ENCODE data around the gene SEPTIN2.
"Not testable (repeated sequence)": the region's sequence is repeated elsewhere in the genome, so short reads cannot be mapped to it uniquely, and the experiment has no call there.

Gene SEPTIN2

DNA sequence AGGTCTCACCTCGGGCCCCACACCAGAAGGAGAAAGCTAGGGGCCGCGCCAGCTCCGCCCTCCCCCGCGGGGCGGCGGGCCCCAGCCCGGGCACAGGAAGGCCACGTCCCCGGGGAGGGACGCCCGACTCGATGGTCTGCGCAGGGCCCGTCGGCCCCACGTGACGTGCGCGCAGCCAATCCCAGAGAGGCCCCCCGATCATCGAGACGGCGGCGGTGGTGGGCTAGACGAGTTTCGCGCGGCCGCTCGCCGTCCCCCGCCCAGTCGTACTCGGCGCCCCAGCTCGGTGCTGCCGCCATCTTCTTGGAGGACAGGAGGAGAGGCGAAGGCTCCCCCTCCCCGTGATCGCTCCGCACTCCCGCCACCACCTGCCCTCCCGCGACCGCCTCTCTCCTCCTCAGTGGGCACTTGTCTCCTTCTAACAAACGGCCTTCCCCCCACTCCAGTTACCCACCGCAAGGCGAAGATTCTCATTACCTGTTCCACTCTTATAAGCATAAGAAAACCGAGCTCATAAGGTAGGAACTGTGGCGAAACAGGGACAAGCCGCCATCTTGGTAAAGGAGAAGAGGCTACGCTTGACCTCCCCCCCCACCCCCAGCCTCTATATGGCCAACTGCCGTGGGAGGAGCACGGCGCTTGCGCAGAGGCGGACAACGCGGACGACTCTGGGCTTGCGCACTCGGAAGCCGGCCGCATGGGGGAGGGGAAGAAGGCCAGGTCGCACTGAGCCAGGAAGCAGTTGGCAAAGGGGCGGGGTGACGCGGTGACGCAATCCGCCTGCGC lies 439 bp upstream of the SEPTIN2 start, which contains the start of gene HDLBP:
HDLBP (minus strand) TSS at position 580 of the 786 bp plus-strand sequence. CDS start 48,803 bp downstream, outside the sequence.
- peak; percentile 100 for DNase-seq

DNA sequence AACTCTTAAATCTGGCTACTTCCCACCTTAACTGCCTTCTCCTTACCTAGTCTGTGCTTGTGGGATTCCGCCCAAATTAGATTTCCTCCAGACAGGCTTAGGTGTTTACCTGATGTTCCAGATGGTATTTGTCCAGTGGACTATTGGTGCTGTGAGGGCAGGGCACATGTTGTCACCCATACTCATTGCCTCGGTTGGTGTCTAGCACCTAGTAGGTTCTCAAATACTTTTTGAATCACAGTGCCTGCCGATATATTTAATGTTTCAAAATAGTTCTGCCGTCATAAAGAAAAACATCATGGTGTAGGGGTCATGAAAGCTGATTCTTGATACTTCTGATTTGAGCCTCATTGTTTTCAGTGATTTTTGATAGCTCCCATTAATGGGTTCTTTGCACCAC lies 1.1 kb downstream of the SEPTIN2 start:
- no peak for DNase-seq

DNA sequence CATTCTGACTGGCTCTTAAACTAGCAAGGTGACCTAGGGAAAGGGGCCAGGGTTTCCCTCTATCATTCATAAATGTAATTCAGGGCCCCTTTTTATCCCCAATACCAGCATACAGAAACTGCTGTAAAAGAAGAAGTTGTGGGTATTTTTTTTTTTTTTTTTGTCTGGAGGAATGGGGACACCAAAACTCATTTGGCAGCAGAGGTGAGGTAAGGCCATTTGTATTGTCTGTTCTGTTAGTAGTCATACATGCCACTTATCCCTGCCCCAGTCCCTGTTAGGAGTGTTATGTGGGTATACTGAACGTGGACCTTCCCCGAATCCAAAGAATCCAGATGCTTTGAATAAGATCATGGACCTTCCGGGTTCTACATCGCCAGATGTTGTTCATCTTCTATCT lies 1.7 kb downstream of the SEPTIN2 start:
- DNase-seq = no peak

DNA sequence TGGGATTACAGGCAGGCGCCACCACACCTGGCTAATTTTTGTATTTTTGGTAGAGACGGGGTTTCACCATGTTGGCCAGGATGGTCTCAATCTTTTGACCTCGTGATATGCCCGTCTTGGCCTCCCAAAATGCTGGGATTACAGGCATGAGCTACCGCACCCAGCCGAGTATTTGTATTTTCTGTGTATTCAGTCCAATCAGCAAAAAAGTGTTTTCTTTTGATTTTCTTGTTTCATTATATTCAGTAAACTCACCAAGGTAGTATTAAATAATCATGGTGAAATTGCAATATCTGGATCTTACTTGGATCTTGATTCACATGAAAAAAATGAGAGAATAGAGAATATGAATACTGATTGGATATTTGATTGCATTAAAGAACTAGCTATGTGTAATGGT lies 3.1 kb downstream of the SEPTIN2 start:
- DNase-seq = not testable (repeated sequence)

DNA sequence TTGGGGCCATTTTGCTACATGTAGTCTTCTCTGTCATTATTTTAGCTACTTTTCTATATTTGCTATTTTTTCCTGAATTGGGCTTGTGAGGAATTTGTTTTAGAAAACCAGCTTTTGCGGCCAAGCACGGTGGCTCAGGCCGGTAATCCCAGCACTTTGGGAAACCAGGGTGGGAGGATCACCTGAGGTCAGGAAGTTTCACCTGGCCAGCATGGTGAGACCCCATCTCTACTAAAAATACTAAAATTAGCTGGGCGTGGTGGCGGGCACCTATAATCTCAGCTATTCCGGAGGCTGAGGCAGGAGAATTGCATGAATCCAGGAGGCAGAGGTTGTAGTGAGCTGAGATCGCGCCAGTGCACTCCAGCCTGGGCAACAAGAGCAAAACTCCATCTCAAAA lies 4.7 kb downstream of the SEPTIN2 start:
- DNase-seq = no peak

DNA sequence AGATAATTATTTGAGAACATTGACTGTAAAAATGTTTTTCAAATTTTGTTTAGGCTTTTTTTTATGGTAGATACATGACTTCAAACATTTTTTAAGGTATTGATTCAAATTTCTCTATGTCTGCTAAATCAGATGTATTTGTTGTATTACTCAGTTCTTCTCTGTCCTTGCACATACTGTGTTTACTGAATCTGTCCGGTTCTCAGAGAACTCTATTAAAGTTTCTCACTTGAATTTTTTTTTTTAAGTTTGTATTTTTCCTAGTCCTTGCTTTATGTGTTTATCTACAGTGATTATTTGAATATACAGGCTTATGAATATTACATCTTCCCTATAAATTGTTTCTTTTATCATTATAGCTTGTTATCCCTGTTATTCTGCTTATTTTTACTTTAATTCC lies 5.3 kb downstream of the SEPTIN2 start:
- no peak for DNase-seq

DNA sequence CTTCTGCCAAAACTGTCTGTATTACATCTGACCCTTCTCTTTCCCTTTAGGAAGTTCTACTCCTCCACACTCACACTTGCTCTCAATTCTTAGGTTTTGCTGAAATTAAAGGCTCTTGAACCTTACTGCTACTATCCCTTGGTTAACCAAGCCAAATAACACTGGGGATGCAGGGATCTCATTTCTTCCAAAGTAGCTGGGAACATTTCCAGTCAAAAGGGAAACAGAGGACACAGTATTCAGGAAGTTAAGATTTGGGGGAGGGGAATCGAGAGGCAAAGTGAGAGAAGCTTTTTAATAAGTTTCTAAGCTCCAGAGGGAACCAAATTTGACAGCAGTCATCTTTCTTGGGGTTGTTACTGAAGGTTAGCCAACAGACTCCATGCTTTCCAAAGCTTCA lies 6.2 kb downstream of the SEPTIN2 start:
- no peak for DNase-seq

DNA sequence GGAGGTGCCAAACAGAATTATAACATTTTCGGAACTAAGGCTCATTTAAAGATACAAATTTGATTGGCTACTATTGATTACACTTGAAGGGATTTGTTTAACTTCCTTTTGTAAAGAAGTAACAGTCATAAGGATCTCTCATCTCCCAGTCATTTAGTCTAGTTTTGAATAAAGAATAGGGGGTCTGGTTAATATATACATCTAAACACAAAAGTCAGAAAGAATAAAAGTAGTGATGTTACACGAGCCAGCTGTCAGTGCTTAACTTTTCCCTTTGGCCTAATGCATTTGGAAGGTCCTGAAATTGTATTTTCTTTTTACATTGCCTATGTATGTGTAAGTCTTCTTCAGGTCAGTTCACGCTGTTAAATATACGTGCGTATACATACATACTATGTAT lies 8.1 kb downstream of the SEPTIN2 start:
- no peak for DNase-seq

DNA sequence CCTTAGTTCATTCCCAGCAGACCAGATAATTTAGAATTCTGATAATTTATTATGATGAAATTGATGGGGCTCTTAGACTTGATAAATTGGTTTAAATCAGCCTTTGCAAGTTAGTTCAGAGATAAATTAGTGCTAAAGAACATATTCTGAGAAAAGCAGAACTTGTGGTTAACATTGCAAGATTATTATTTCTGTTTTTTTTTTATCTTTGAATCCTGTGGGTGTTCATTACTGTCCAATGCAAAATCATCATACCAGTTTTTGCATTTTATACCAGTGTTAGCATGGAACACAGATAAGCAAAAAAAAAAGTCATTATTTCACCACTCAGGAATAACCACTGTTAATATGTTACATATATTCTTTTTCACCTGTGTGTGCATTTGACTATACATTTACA lies 9.1 kb downstream of the SEPTIN2 start:
- DNase-seq = no peak

DNA sequence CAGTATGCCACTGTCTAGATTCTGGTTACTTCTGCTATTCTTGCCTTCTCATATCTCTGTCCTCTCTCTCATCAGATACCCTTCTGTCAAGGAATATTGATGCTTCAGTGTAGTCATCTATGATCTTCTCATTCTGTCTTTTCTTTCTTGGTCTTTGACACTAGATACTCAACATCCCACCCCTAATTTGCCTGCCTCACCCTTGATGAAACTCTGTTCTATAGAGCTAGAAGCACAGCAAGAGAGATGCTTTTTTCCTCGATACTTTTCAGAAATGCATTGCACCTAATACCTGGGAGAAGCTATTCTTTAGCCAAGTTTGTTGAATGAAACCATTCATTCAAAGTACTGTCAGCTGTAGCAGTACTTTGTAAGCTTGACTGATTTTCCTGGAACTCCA lies 9.5 kb downstream of the SEPTIN2 start:
- no peak for DNase-seq

DNA sequence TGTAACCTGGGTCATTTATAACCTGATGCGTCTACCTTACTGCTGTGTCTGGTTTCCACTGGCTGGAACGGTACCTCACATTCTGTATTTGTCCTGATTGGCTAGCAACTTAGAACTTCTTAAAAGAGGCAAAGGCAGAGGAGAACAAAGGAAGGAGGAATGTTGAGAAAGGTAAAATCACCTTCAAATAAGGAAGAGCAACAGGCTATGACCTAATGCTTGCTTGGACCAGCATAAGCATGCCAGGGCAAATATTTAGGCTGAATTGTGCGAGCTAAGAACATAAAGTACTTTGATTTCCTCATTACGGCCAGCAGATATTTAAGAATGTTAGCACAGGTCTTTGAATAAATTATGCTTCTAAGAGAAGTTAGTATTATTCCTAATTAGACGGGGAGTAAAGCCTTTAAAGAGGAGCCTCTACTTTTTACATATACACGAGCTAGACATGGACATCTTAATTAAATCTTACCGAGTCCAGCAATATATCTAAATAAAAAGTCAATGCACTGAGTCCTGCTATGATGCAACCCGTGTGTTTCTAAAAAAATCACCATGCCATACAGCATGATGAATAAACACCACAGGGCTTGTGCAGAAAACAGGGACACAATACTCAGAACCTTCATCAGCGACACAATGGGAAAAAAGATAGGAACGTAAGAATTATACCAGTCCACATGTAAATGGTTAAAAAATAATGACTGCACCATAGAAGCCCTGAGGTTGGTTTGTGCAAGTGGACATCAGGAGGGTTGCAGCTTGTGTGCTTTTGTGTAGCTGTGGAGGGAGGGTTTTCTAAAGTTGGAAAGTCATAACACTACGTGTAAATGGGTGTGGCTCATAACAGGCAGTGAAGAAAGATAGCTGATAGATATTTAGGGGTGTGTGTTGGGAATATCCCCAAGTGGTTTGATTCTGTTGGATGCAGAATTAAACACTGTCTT lies 14.2 kb downstream of the SEPTIN2 start:
- DNase-seq = no peak

DNA sequence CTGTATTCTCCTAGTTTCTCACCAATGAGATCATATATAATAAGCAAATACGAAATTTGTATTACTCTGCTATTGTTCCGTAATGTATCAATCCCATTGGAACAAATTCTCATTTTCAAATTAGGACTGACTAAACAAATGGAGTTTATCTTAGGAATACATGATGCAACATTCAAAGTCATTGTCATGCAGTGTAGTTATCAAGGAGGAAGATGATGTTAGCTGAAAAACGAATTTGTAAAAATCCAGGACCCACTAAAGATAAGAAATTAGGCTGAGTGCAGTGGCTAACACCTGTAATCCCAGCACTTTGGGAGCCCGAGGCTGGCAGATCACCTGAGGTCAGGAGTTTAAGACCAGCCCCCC lies 14.9 kb downstream of the SEPTIN2 start:
- no peak for DNase-seq

DNA sequence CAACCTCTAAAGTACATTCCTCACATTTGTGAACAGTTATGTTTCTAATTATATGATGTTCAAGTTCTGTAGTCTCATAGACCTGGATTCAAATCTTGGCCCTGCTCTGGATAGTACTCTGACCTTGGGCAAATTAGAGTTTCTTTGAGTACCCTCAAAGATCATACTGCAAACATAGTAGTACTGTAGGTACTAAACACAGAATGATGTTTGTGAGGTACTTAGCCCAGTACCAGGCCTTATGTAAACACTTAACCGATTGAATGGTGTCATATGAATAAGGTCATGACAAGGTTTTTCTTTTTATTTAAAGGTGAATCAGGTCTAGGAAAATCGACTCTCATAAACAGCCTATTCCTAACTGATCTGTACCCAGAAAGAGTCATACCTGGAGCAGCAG lies 19.1 kb downstream of the SEPTIN2 start:
- no peak for DNase-seq

DNA sequence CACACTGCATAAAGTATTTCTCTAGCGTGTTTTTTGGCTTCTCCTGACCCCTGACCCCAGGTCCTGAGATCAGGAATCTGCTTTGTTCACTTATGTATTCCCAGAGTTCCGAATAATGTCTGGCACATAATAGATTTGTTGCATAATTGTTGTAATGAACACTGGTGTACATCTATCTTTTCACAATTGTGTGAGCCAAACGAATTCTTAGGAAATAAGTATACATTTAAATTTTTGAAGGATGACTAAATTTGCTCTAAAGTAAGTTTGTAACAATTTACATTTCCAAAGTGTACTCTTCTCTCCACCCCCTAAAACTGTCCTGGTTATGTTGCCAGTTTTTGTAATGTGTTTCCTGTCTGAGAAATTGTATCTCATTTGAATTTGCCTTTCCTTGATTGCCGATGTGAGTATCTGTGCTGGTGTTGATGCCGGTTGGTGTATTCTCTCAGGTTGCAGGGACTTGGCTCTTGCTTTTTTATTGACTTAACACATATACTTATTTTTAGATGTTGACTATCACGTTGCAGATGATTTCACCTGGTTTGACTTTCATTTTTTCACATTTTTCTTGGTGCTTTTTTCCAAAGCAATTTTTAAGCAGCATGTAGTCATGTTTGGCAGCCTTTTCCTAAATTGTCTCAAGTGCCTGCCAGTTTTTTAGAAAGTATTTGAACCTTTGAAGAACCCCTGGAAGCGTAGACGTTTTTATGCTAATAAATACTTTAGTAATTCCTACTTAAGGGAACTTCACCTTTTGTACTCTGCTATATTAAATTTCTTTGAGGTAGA lies 24.3 kb downstream of the SEPTIN2 start:
- no peak for DNase-seq

DNA sequence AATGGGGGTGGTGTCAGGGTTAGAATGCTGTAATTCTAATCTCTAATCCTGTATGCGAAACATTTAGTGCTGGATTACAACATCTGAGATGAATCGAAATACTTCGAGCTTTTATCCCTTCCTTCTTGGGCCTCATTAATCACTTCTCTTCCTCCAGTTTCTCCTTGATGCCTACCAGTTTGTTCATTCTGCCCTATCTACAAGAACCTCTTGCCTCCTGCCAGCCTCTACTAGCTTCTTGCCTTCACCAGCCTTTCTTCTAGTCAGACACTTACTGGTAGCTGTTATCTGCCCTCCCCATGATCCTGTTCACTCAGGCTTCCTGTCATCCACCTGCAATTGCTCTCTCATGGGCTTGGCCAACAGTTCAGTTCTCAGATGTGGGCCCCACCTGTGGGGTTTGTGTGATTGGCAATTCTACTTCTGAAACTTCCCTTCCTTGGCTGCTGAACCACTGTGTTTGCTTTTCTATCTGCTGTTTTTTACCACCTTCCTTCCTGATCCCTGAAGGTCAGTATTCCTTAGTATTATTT lies 25.0 kb downstream of the SEPTIN2 start:
- DNase-seq = no peak

DNA sequence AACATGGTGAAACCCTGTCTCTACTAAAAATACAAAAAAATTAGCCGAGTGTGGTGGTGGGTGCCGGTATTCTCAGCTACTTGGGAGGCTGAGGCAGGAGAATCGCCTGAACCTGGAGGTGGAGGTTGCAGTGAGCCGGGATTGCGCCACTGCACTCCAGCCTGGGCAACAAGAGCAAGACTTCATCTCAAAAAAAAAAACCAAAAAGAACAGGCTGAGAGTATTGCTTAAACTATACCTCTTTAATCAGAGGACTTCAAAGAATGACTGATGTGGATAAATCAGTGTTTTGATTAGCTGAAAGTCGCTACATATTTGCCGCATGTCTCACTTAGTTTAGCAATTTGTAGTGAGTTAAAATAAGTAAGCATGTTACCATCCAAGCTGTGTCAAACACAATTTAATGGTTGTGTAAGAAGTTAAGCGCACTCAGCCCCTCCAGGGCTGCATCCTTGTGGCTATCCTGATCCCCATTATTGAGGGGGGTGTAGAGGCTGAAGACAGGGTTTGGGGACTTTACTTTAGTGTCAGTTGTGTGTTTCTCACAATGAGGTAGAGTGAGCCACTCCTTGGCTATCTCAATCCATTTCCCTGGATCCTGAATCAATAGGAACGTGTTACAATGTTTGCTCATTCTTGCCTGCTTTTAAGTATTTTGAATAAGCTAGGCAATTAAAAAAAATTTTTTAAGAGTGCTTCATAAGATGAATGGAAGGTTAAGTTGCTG lies 29.4 kb downstream of the SEPTIN2 start:
- no peak for DNase-seq

DNA sequence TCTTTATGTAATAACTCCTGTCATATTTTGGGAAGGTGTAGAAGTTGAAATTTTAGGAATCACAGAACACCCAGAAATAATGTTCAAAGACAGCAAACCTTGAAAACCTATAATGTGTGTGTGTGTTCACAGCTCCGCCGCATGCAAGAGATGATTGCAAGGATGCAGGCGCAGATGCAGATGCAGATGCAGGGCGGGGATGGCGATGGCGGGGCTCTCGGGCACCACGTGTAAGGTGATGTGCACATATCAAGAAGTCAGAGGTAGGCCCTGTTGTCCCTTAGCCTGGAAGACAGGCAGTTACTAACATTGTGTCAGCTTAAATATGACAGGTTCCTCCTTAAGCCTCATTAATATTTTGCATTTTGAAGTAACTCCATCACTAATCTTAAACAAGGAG lies 34.2 kb downstream of the SEPTIN2 start:
- DNase-seq = no peak

DNA sequence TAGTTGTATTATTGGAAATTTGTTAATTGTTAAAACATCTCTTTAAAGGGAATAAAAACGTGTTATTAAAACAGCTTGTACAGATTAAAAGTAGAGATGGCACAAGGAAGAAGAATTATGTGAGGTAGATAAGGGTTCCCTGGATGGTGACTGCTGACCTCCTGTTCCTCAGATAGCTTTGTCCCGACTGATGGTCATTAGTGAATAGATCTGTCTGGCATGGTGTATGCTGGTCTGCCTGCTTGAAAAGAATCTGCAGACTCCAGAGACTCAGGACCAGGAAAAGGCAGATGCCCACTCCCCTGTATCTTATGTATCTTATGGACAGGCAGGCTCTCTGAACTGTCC lies 34.8 kb downstream of the SEPTIN2 start:
- no peak for DNase-seq

DNA sequence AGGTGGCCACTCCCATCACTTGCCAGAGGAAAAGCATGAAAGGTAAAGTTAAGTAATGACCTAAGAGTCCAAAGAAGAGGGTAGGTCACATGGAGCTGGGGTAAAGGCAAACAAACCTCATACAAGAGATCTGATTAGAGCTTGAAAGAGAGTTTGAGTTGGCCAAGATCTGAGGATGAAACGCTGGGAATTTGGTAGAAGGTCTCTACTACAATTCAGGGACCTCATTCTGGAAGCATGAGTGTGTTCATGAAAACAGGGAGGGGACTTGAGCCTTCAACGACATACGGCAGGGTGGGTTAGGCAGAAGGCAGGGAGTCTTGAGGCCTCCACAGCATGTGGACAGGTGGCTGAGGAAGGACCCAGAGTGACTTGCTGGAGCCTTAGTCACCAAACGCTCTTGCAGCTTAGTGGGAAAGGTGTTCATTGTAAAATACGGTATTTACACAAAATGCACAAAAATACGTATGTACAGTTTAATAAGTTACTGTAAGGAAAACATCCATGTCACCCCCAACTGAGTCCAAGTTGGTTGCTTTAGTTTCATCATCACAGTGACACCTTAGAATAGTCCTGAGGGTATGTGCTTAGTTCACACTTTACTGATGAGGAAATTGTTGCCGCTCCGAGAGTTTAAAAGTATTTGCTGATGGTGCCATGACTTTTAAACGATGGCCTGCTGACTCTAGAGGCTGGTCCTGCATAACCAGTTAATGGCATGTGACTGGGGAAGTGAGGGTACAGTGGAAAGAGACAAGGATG lies 35.3 kb downstream of the SEPTIN2 start:
- no peak for DNase-seq

DNA sequence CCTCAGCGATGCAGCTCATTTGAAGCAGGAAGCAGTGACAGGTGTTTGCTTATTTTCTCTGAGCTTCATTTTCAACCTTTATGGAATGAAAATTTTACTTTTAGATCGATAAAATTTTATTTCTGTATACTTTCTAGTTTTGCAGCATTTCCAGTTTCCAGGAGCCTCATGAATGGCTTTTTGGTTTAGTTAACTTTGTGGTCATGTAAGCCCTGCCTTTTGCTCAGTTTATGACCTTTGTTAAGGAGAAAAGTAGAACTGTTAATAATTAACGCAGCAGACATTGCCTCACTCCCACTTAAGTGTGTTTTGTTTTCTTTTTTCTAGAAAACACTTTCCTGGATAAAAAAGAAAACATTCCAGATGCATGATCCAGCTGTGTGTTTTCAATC lies 35.9 kb downstream of the SEPTIN2 start:
- DNase-seq = no peak

DNA sequence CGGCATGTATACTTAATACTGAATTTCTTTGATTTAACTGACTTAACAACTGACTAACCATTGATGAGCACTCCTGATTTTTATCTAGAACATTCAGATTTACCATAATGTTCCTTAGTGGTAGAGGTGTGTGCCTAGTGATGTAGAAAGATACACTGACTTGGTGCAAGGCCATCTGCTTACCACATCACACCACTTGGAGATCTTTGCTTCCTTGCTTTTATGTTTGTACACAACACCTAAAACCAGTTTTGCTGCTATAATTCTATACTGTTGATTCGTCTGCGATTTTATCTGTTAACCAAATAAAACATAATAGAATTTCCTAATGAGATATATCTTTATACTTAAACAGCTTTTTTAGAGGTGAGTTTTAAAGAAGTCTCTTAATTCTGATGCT lies 36.5 kb downstream of the SEPTIN2 start:
- DNase-seq = no peak

Measured in CD4-positive, alpha-beta T cell treated with Interleukin-4 for 1 hour (primary cell).